ENCODE data around the gene KIR3DL3. TPM values are rescaled to one million over a fixed set of nuclear protein-coding genes. Genes with fewer than 3 reads are reported as not detected.
"Not testable (repeated sequence)": the region's sequence is repeated elsewhere in the genome, so short reads cannot be mapped to it uniquely, and the experiment has no call there.

The KIR3DL3 gene
- total RNA-seq, 2 donors from 2014 or later = 0.33 TPM; not detected in 1

DNA sequence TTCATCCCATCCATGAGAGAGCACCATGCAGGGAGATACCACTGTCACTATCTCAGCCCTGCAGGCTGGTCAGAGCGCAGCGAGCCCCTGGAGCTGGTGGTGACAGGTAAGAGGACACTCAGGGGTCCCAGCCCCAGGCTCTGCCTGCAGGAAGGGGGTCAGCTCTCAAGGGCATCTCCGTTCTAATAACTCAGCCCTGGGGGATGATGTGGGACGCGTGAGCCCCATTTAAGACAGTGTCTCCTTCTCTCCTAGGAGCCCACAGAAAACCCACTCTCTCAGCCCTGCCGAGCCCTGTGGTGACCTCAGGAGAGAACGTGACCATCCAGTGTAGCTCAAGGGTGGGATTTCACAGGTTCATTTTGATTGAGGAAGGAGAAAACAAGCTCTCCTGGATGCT, 15.5 kb upstream of the KIR3DL3 start:
- peak overlapping the region; percentile 39 for H3K4me3 Mint-ChIP-seq
- no peak for ATAC-seq
- peaks cover 40 to 54% of the 10 kb centered on the region in 2 donors for H3K4me1 Mint-ChIP-seq (ENCODE audit: low read depth in 2 of 2)
- no peaks in the 10 kb centered on the region for H3K36me3 Mint-ChIP-seq
- peak overlapping the region; percentile 60 to 61 for H3K27ac Mint-ChIP-seq
- H3K27me3 Mint-ChIP-seq = peaks cover 17 to 25% of the 10 kb centered on the region in 2 donors
- H3K9me3 Mint-ChIP-seq = no peaks in the 10 kb centered on the region
- DNase-seq (ENCODE audit: low spot score) = no peak

DNA sequence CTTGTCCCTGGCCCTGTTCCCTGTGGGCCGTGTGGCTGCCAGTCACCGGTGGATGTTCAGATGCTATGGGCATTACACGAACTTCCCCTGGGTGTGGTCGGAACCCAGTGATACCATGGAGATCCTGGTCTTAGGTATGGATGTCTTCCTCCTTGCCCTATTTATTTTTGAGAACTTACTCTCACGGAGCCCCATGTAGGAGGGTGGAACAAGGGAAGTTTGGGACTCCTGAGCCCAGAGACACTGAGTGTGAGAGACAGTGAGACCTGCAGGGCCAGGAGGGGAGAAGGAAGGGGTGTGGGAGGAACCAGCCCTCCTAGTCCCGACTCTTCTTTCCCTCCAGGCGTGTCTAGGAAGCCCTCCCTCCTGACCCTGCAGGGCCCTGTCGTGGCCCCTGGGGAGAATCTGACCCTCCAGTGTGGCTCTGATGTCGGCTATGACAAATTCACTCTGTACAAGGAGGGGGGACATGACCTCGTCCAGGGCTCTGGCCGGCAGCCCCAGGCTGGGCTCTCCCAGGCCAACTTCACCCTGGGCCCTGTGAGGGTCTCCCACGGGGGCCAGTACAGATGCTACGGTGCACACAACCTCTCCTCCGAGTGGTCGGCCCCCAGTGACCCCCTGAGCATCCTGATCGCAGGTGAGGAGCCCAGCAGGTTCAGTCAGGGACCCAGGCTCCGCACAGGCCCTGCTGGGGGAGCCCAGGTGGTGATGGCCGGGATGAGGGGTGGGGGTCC, 14.9 kb upstream of the KIR3DL3 start:
- H3K27ac Mint-ChIP-seq = peak overlapping the region; percentile 60 to 61
- peaks cover 11 to 21% of the 10 kb centered on the region in 2 donors for H3K27me3 Mint-ChIP-seq
- ATAC-seq (no peak), DNase-seq (ENCODE audit: low spot score) (no peak)
- H3K9me3 Mint-ChIP-seq = no peaks in the 10 kb centered on the region
- H3K4me3 Mint-ChIP-seq = peak overlapping the region; percentile 39
- H3K36me3 Mint-ChIP-seq = no peaks in the 10 kb centered on the region
- peaks cover 36 to 48% of the 10 kb centered on the region in 2 donors for H3K4me1 Mint-ChIP-seq (ENCODE audit: low read depth in 2 of 2)

GRCh38 chr19:54709956-54710355, 14.3 kb upstream of the KIR3DL3 start:
- not testable (repeated sequence) for H3K36me3 Mint-ChIP-seq; H3K27ac Mint-ChIP-seq; DNase-seq (ENCODE audit: low spot score); ATAC-seq; H3K4me3 Mint-ChIP-seq; H3K9me3 Mint-ChIP-seq
- H3K4me1 Mint-ChIP-seq (ENCODE audit: low read depth in 2 of 2) = peaks cover 34 to 42% of the 10 kb centered on the region in 2 donors
- H3K27me3 Mint-ChIP-seq = peaks cover 6 to 18% of the 10 kb centered on the region in 2 donors

GRCh38 chr19:54724644-54725043, 402 bp downstream of the KIR3DL3 start:
- ATAC-seq = no peak
- Mint-ChIP-seq H3K4me1 (ENCODE audit: low read depth in 2 of 2) (peaks cover 9 to 11% of the 10 kb centered on the region in 2 donors), H3K36me3 (peaks cover 17% of the 10 kb centered on the region), H3K4me3 (no peak overlapping the region), H3K9me3 (peaks cover 3% of the 10 kb centered on the region), H3K27me3 (peaks cover 20 to 25% of the 10 kb centered on the region in 2 donors), H3K27ac (peak overlapping the region in 1 of 2 donors; percentile 11)
- DNase-seq (ENCODE audit: low spot score) = no peak

GRCh38 chr19:54725321-54725720, 1.1 kb downstream of the KIR3DL3 start:
- DNase-seq (ENCODE audit: low spot score) = no peak
- no peak overlapping the region for H3K27ac Mint-ChIP-seq
- ATAC-seq = no peak
- peaks cover 20 to 25% of the 10 kb centered on the region in 2 donors for H3K27me3 Mint-ChIP-seq
- peaks cover 11% of the 10 kb centered on the region for H3K36me3 Mint-ChIP-seq
- H3K9me3 Mint-ChIP-seq = peaks cover 3% of the 10 kb centered on the region
- peaks cover 9 to 11% of the 10 kb centered on the region in 2 donors for H3K4me1 Mint-ChIP-seq (ENCODE audit: low read depth in 2 of 2)
- H3K4me3 Mint-ChIP-seq = no peak overlapping the region

DNA sequence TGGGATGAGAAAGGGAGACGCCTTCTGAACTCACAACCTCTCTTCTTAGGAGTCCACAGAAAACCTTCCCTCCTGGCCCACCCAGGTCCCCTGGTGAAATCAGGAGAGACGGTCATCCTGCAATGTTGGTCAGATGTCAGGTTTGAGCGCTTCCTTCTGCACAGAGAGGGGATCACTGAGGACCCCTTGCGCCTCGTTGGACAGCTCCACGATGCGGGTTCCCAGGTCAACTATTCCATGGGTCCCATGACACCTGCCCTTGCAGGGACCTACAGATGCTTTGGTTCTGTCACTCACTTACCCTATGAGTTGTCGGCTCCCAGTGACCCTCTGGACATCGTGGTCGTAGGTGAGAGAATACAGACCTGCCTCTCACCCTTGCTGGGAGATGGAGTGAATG, 3.3 kb downstream of the KIR3DL3 start:
- ATAC-seq = no peak
- Mint-ChIP-seq H3K4me1 (ENCODE audit: low read depth in 2 of 2) (peaks cover 11 to 13% of the 10 kb centered on the region in 2 donors), H3K4me3 (no peak overlapping the region), H3K27me3 (peaks cover 30 to 38% of the 10 kb centered on the region in 2 donors), H3K9me3 (no peaks in the 10 kb centered on the region), H3K36me3 (no peaks in the 10 kb centered on the region), H3K27ac (no peak overlapping the region)
- DNase-seq (ENCODE audit: low spot score) = no peak

DNA sequence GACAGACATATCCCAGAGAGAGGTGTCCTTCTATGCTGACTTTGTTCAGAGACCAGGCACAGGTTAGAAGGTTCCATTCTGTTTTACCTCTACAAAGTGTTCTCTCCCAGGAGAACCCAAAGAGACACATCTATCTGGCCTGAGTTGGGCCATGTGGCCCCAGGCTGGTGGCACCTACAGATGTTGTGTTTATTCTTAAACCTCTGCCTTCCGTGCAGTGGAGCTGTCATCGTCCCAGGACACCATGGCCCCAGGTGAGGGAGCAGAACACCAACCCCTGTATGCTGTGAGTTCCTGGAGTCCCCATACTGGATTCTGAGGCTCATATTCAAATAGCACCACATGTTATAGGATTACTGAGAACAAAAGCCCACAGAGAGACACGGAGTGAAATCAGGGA, 3.9 kb downstream of the KIR3DL3 start:
- peaks cover 31 to 41% of the 10 kb centered on the region in 2 donors for H3K27me3 Mint-ChIP-seq
- no peaks in the 10 kb centered on the region for H3K36me3 Mint-ChIP-seq
- H3K4me3 Mint-ChIP-seq = no peak overlapping the region
- no peak for DNase-seq (ENCODE audit: low spot score)
- H3K27ac Mint-ChIP-seq = no peak overlapping the region
- peaks cover 11 to 13% of the 10 kb centered on the region in 2 donors for H3K4me1 Mint-ChIP-seq (ENCODE audit: low read depth in 2 of 2)
- H3K9me3 Mint-ChIP-seq = no peaks in the 10 kb centered on the region
- no peak for ATAC-seq

DNA sequence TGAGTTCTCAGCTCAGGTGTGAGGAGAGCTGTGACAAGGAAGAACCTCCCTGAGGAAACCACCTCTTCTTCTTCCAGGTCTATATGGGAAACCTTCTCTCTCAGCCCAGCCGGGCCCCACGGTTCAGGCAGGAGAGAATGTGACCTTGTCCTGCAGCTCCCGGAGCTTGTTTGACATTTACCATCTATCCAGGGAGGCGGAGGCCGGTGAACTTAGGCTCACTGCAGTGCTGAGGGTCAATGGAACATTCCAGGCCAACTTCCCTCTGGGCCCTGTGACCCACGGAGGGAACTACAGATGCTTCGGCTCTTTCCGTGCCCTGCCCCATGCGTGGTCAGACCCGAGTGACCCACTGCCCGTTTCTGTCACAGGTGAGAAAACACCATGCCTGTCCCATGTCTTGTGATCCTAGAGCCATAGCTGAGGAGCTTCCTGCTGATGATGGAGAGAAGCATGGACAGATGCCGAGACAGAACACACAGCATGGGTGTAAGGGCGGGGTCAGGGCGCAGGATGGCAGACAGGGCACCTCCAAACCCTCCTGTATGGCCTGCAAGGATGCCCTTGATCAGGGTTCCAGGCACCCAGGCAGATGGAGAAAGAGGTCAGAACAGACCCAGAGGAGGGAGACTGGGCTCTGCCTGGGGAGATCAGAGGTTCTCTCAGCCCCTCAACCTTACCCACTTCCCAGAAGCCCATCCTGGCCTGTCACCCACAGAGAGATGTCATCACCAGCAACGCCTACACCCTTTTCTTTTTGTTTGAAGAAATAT, 5.4 kb downstream of the KIR3DL3 start:
- H3K27ac Mint-ChIP-seq = peak overlapping the region in 1 of 2 donors; percentile 1
- H3K36me3 Mint-ChIP-seq = no peaks in the 10 kb centered on the region
- no peak for DNase-seq (ENCODE audit: low spot score)
- H3K27me3 Mint-ChIP-seq = peaks cover 38 to 41% of the 10 kb centered on the region in 2 donors
- H3K4me3 Mint-ChIP-seq = no peak overlapping the region
- H3K4me1 Mint-ChIP-seq (ENCODE audit: low read depth in 2 of 2) = peaks cover 7 to 13% of the 10 kb centered on the region in 2 donors
- no peaks in the 10 kb centered on the region for H3K9me3 Mint-ChIP-seq
- no peak for ATAC-seq

DNA sequence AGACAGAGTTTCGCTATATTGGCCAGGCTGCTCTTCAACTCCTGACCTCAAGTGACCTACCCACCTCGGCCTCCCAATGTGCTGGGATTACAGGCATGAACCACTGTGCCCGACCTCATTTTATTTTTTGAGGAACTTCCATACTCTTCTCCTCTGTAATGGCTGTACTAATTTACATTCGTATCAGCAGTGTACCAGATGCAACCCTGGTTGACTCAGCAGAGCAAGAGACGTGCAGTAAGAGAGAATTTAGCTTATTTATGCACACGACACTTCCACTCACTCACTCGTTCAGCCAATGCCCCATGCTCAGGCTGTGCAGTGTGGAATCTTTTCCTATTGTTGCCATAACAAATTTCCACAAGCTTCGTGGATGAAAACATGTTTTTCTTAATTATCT, 6.9 kb downstream of the KIR3DL3 start:
- no peaks in the 10 kb centered on the region for H3K9me3 Mint-ChIP-seq

DNA sequence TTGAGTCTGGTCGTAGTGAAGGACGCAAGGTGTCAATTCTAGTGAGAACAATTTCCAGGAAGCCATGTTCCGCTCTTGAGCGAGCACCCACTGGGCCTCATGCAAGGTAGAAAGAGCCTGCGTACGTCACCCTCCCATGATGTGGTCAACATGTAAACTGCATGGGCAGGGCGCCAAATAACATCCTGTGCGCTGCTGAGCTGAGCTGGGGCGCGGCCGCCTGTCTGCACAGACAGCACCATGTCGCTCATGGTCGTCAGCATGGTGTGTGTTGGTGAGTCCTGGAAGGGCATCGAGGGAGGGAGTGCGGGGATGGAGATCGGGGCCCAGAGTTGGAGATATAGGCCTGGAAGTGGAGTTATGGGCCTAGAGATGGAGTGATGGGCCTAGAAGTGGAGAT, 14.1 kb downstream of the KIR3DL3 start, which contains the start of gene KIR2DL3:
Gene KIR2DL3, plus strand, starts transcription at position 208 of the 400 bp plus-strand sequence. Its CDS starts 33 bp downstream, at position 241.
- not testable (repeated sequence) for H3K36me3 Mint-ChIP-seq; H3K9me3 Mint-ChIP-seq; ATAC-seq; H3K27me3 Mint-ChIP-seq; DNase-seq (ENCODE audit: low spot score)
- peak within 1 kb of the TSS; percentile 78 to 93 for H3K27ac Mint-ChIP-seq
- peaks cover 32 to 34% of the 10 kb centered on the region in 2 donors for H3K4me1 Mint-ChIP-seq (ENCODE audit: low read depth in 2 of 2)
- peak within 1 kb of the TSS; percentile 80 for H3K4me3 Mint-ChIP-seq

More for the DNA sequence above, 6.9 kb downstream of the KIR3DL3 start:
- ATAC-seq (no peak), DNase-seq (ENCODE audit: low spot score) (no peak)
- no peak overlapping the region for H3K4me3 Mint-ChIP-seq
- H3K36me3 Mint-ChIP-seq = no peaks in the 10 kb centered on the region
- peaks cover 7 to 13% of the 10 kb centered on the region in 2 donors for H3K4me1 Mint-ChIP-seq (ENCODE audit: low read depth in 2 of 2)
- H3K27me3 Mint-ChIP-seq = peaks cover 38 to 41% of the 10 kb centered on the region in 2 donors
- H3K27ac Mint-ChIP-seq = no peak overlapping the region

DNA sequence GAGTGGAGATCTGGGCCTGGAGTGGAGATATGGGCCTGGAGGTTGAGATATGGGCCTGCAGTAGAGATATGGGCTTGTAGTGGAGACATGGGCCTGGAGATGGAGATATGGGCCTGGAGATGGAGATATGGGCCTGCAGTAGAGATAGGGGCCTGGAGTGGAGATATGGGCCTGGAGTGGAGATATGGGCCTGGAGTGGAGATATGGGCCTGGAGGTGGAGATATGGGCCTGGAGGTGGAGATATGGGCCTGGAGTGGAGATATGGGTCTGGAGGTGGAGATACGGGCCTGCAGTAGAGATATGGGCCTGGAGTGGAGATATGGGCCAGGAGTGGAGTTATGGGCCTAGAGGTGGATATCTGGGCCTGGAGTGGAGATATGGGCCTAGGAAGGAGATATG, 14.5 kb downstream of the KIR3DL3 start:
- Mint-ChIP-seq H3K27me3 (peaks cover 7 to 12% of the 10 kb centered on the region in 2 donors), H3K36me3 (no peaks in the 10 kb centered on the region), H3K27ac (peak overlapping the region; percentile 78 to 93), H3K4me1 (ENCODE audit: low read depth in 2 of 2) (peaks cover 32 to 36% of the 10 kb centered on the region in 2 donors), H3K4me3 (peak overlapping the region; percentile 80), H3K9me3 (no peaks in the 10 kb centered on the region)
- DNase-seq (ENCODE audit: low spot score) = no peak
- no peak for ATAC-seq

DNA sequence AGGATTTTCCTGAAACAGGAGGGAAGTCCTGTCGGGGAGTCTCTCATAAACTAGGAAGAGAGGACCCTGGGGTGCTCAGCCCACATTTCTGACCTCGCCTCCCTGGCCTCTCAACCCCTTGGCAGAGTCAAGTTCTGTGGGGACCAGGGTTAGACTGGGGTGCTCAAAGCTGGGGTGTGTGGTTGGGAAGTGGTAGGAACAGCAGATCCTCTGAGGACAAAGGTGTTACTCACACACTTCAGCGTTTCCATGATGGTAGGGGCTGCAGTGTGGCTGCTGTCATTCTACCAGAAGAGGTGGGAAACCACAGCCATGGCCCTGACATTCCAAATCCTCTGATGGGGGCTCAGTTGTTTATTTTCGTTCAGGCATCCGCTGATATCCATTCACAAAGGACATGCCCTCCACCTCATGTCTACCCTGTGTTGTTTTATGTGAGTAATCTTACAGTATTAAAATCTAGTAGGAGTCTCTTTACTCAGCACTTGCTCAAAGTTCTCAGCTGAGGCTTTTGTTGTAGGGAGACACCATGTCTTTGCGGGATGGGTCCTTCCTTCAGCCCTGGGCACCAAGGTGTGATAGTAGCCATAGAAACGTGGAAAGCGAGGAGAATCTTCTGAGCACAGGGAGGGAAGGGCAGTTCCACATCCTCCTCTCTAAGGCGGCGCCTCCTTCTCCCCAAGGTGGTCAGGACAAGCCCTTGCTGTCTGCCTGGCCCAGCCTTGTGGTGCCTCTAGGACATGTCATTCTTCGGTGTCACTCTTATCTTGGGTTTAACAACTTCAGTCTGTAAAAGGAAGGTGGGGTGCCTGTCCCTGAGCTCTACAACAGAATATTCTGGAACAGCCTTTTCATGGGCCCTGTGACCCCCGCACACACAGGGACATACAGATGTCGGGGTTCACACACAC, 15.6 kb downstream of the KIR3DL3 start:
- Mint-ChIP-seq H3K4me3 (peak overlapping the region; percentile 19), H3K4me1 (ENCODE audit: low read depth in 2 of 2) (peaks cover 32 to 36% of the 10 kb centered on the region in 2 donors), H3K27me3 (peaks cover 3 to 12% of the 10 kb centered on the region in 2 donors), H3K27ac (peak overlapping the region; percentile 30 to 78), H3K36me3 (no peaks in the 10 kb centered on the region), H3K9me3 (no peaks in the 10 kb centered on the region)
- ATAC-seq = peak; percentile 40 to 43
- no peak for DNase-seq (ENCODE audit: low spot score)

GRCh38 chr19:54741950-54742349, 17.7 kb downstream of the KIR3DL3 start:
- H3K4me3 Mint-ChIP-seq; H3K9me3 Mint-ChIP-seq; H3K36me3 Mint-ChIP-seq; DNase-seq (ENCODE audit: low spot score); ATAC-seq: not testable (repeated sequence)
- H3K27ac Mint-ChIP-seq = peak overlapping the region in 1 of 2 donors; percentile 48
- H3K4me1 Mint-ChIP-seq (ENCODE audit: low read depth in 2 of 2) = peaks cover 32 to 36% of the 10 kb centered on the region in 2 donors
- H3K27me3 Mint-ChIP-seq = peaks cover 3 to 12% of the 10 kb centered on the region in 2 donors
